Endothelial cell of umbilical vein (primary cell): Measurements from ENCODE around the gene ANO6. TPM values are rescaled to one million over a fixed set of nuclear protein-coding genes. Genes with fewer than 3 reads are reported as not detected.

ENCODE experiments used
- BruUV-seq: library from RNA; stranded (reverse); fragments of 400-500 nt; replicated peaks from 2 replicates; lab custom pipeline; 2021; lab: Mats Ljungman, UMichigan
- CTCF ChIA-PET: fragments of 300-600, 350-600 bp; sonication (Branson Sonifier 250); formaldehyde crosslinking; loops from one replicate; lab custom pipeline; 2021; ENCODE audit warnings: antibody characterized with exemption, inconsistent platforms; lab: Charles Lee
- POLR2A ChIA-PET: fragments of 300-600, 350-600 bp; sonication (Branson Sonifier 250); formaldehyde crosslinking; loops from one replicate; lab custom pipeline; 2021; ENCODE audit warnings: antibody characterized with exemption, inconsistent platforms; lab: Charles Lee
- DNase-seq: peaks from one replicate; pipeline ENCODE4 v3.0.0-alpha.2; 2011; ENCODE audit warnings: low read depth, low spot score
- FAIRE-seq: peaks from 2 replicates; lab custom pipeline; 2011; peaks lifted over from hg19 to GRCh38; lab: Jason Lieb, UNC
- H2AFZ ChIP-seq: 2 replicates; pipeline ENCODE4 v1.6.0; 2012; ENCODE audit warnings: low read depth, low read length, control low read depth, inconsistent platforms
- H3K27ac ChIP-seq: 2 replicates; pipeline ENCODE4 v1.5.1; 2011; ENCODE audit warnings: low read depth, mild to moderate bottlenecking, control low read depth, low read length, moderate library complexity; ENCODE audit not compliant: insufficient read depth
- H3K27me3 ChIP-seq, 2 experiments: 2 replicates each; pipeline versions ENCODE4 v1.6.0 to v1.6.1; 2011; ENCODE audit warnings: low read length in 2 of 2, mixed read lengths in 1 of 2; ENCODE audit not compliant: control insufficient read depth in 2 of 2, insufficient read depth in 2 of 2
- H3K36me3 ChIP-seq, 2 experiments: 2 replicates in 1 of 2; 3 replicates in 1 of 2; pipeline ENCODE4 v1.5.1; 2011; ENCODE audit warnings: low read length in 2 of 2, mild to moderate bottlenecking in 1 of 2, moderate library complexity in 1 of 2; ENCODE audit not compliant: control insufficient read depth in 2 of 2, insufficient read depth in 2 of 2; ENCODE audit errors: extremely low read depth in 1 of 2
- H3K4me1 ChIP-seq: 3 replicates; pipeline ENCODE4 v1.5.1; 2011; ENCODE audit warnings: mild to moderate bottlenecking, low read length; ENCODE audit not compliant: control insufficient read depth, insufficient read depth; ENCODE audit errors: extremely low read depth
- H3K4me2 ChIP-seq: 2 replicates; pipeline ENCODE4 v1.6.1; 2011; ENCODE audit warnings: low read length, control low read depth, mixed read lengths; ENCODE audit not compliant: insufficient read depth
- H3K4me3 ChIP-seq, 3 experiments: fragments of 200-600 bp in 1 of 3; sonication (generic), shearing (Covaris generic) in 1 of 3; replicated peaks in 1 of 3; 2 replicates each; pipeline ENCODE4 v1.5.1; 2011 to 2016; ENCODE audit warnings: control low read depth in 3 of 3, low read length in 3 of 3, mild to moderate bottlenecking in 2 of 3, inconsistent platforms in 1 of 3, low read depth in 1 of 3, moderate library complexity in 1 of 3; ENCODE audit not compliant: insufficient read depth in 1 of 3
- H3K79me2 ChIP-seq: 2 replicates; pipeline ENCODE4 v1.6.0; 2012; ENCODE audit warnings: low read length, inconsistent platforms; ENCODE audit not compliant: control insufficient read depth, insufficient read depth
- H3K9ac ChIP-seq: replicated peaks from 2 replicates; pipeline ENCODE3; 2011; ENCODE audit warnings: low read length, control low read depth; ENCODE audit not compliant: insufficient read depth; ENCODE audit errors: extremely low read depth
- H3K9me1 ChIP-seq: replicated peaks from 3 replicates; pipeline ENCODE4 v1.6.0; 2011; ENCODE audit warnings: mild to moderate bottlenecking, low read length; ENCODE audit not compliant: control insufficient read depth, insufficient read depth; ENCODE audit errors: extremely low read depth
- H3K9me3 ChIP-seq: replicated peaks from 2 replicates; pipeline ENCODE4 v1.5.1; 2012; ENCODE audit warnings: low read length, inconsistent platforms; ENCODE audit not compliant: control insufficient read depth, insufficient read depth
- H4K20me1 ChIP-seq: replicated peaks from 2 replicates; pipeline ENCODE3; 2011; ENCODE audit warnings: mild to moderate bottlenecking, low read length; ENCODE audit not compliant: control insufficient read depth, insufficient read depth; ENCODE audit errors: extremely low read depth
- EZH2 ChIP-seq: IDR thresholded peaks from 2 replicates; pipeline ENCODE4 v1.6.1; 2012; ENCODE audit warnings: borderline replicate concordance, low read depth, mild to moderate bottlenecking, moderate library complexity, low read length, inconsistent platforms; ENCODE audit not compliant: severe bottlenecking
- FOS ChIP-seq: IDR thresholded peaks from 2 replicates; pipeline ENCODE4 v1.6.1; 2011; ENCODE audit warnings: mild to moderate bottlenecking, low read length, moderate library complexity, borderline replicate concordance; ENCODE audit not compliant: insufficient read depth
- GATA2 ChIP-seq: IDR thresholded peaks from 2 replicates; pipeline ENCODE4 v1.7.0; 2011; ENCODE audit warnings: low read depth, mild to moderate bottlenecking, moderate library complexity, mixed read lengths, low read length; ENCODE audit not compliant: insufficient read length, insufficient read depth
- JUN ChIP-seq: IDR thresholded peaks from 2 replicates; pipeline ENCODE4 v1.6.1; 2011; ENCODE audit warnings: borderline replicate concordance, low read depth; ENCODE audit not compliant: insufficient read length, insufficient read depth
- MYC ChIP-seq: IDR thresholded peaks from one replicate; pipeline ENCODE4 v1.6.1; 2011; ENCODE audit warnings: mild to moderate bottlenecking, low read depth, low read length
- POLR2A ChIP-seq: IDR thresholded peaks from 2 replicates; pipeline ENCODE4 v1.6.1; 2012; ENCODE audit warnings: low read depth, mild to moderate bottlenecking, control low read depth, low read length
- POLR2AphosphoS5 ChIP-seq: IDR thresholded peaks from 2 replicates; pipeline ENCODE4 v1.6.1; 2012; ENCODE audit warnings: low read depth, mild to moderate bottlenecking, control low read depth, low read length, moderate library complexity; ENCODE audit not compliant: insufficient read depth
- dilution Hi-C: fragments of 300-500 bp; cut with MboI; formaldehyde crosslinking; loops from one replicate; pipeline ENCODE4 v1.15.0; 2019; ENCODE audit warnings: low sequenced_read_pairs; ENCODE audit not compliant: extremely low pct_ligation_motif_present
- intact Hi-C: fragments of 100-400 bp; cut with micrococcal nuclease; formaldehyde crosslinking; loops from one replicate; pipeline ENCODE4 v1.10.0; 2022
- polyA plus RNA-seq, 4 experiments: library from polyadenylated mRNA; depleted of rRNA in 3 of 4; stranded (reverse) in 3 of 4; unstranded in 1 of 4; fragments of >200 nt; gene quantifications; 2 replicates each; pipeline versions ENCODE4 v1.2.1 to v1.2.3, GENCODE V29; 2011 to 2012; ENCODE audit warnings: missing spikeins in 1 of 4
- total RNA-seq: library from RNA; stranded (reverse); gene quantifications from 2 replicates; pipeline ENCODE4 v1.2.3, GENCODE V29; 2021
- TF ChIP-seq, protein P1 (sequence below), 2 donors: IDR thresholded peaks; 1 replicate in 1 of 2; 2 replicates in 1 of 2; pipeline ENCODE4 v1.5.1; 2011; ENCODE audit warnings: low read length in 2 of 2, mild to moderate bottlenecking in 2 of 2, moderate library complexity in 2 of 2, control low read depth in 1 of 2, inconsistent platforms in 1 of 2, low read depth in 1 of 2; ENCODE audit not compliant: insufficient read depth in 1 of 2; ENCODE audit errors: extremely low read depth in 1 of 2
- TF ChIP-seq, protein P2 (sequence below): IDR thresholded peaks from 2 replicates; pipeline ENCODE4 v1.6.1; 2011; ENCODE audit not compliant: insufficient read depth, insufficient read length

The ANO6 gene
- total and polyA plus RNA-seq, 2 donors (not counting 3 experiments of a cell fraction or from before 2014, with no cell fraction given): 21.3 to 67.6 TPM

- ChIA-PET CTCF (no interaction called here), POLR2A (no interaction called here)
- TF ChIP-seq POLR2AphosphoS5 (no peak), FOS (no peak), POLR2A (no peak), GATA2 (no peak), JUN (no peak), MYC (no peak), EZH2 (no peak)
- TF ChIP-seq, protein P1, sequence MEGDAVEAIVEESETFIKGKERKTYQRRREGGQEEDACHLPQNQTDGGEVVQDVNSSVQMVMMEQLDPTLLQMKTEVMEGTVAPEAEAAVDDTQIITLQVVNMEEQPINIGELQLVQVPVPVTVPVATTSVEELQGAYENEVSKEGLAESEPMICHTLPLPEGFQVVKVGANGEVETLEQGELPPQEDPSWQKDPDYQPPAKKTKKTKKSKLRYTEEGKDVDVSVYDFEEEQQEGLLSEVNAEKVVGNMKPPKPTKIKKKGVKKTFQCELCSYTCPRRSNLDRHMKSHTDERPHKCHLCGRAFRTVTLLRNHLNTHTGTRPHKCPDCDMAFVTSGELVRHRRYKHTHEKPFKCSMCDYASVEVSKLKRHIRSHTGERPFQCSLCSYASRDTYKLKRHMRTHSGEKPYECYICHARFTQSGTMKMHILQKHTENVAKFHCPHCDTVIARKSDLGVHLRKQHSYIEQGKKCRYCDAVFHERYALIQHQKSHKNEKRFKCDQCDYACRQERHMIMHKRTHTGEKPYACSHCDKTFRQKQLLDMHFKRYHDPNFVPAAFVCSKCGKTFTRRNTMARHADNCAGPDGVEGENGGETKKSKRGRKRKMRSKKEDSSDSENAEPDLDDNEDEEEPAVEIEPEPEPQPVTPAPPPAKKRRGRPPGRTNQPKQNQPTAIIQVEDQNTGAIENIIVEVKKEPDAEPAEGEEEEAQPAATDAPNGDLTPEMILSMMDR (IDR thresholded peaks at IDR 0.05; ENCODE audit: extremely low read depth in 1 of 2, insufficient read depth in 1 of 2, low read depth in 1 of 2, low read length in 2 of 2): no peak
- TF ChIP-seq, protein P2, sequence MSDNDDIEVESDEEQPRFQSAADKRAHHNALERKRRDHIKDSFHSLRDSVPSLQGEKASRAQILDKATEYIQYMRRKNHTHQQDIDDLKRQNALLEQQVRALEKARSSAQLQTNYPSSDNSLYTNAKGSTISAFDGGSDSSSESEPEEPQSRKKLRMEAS: no peak
- FAIRE-seq (no peak), DNase-seq (no peak)
- Histone ChIP-seq H3K4me3 (no peak overlapping the region), H2AFZ (no peak overlapping the region), H3K79me2 (peaks cover 5% of the 10 kb centered on the region), H3K36me3 (no peaks in the 10 kb centered on the region), H3K4me2 (no peak overlapping the region), H3K9me1 (no peaks in the 10 kb centered on the region), H3K27me3 (no peaks in the 10 kb centered on the region), H3K4me1 (peaks cover 3% of the 10 kb centered on the region), H4K20me1 (no peaks in the 10 kb centered on the region), H3K9me3 (no peaks in the 10 kb centered on the region), H3K9ac (no peak overlapping the region), H3K27ac (no peak overlapping the region)
- BruUV-seq: no TSS peak
- dilution Hi-C loops (no loop called here), intact Hi-C loops (no loop called here)
These were observed 96.1 kb downstream of the ANO6 start for GRCh38 chr12:45312012-45312411.
